ENCODE measurements around the gene WDR91. TPM values are rescaled to one million over a fixed set of nuclear protein-coding genes. Genes with fewer than 3 reads are reported as not detected.
"Not testable (repeated sequence)": the region's sequence is repeated elsewhere in the genome, so short reads cannot be mapped to it uniquely, and the experiment has no call there.

Gene WDR91
- total and polyA plus RNA-seq, 4 donors = 5.8 to 19.0 (median 9.2) TPM

GRCh38 chr7:135170998-135171481, 40.3 kb downstream of the WDR91 start:
- not testable (repeated sequence) for H3K9me3 ChIP-seq (ENCODE audit: control insufficient read depth in 4 of 4, low read length in 3 of 4); DNase-seq (ENCODE audit: low spot score); H3K36me3 ChIP-seq (ENCODE audit: control insufficient read depth in 4 of 4, insufficient read depth in 3 of 4, low read depth in 1 of 4, low read length in 3 of 4); H3K27me3 ChIP-seq (ENCODE audit: control insufficient read depth in 4 of 4, insufficient read depth in 4 of 4, low read length in 3 of 4)
- 17% methylated on average over 12 of the region's 12 CpGs for WGBS
- peak in 1 of 2 donors; percentile 17 for TF ChIP-seq RAD21 (IDR thresholded peaks at IDR 0.05)
- peak overlapping the region in 2 of 3 donors; percentile 37 to 87 for H3K4me3 ChIP-seq (ENCODE audit: low read depth in 1 of 3, low read length in 3 of 3)
- peaks cover 2 to 38% (median 23%) of the 10 kb centered on the region in 4 donors for H3K4me1 ChIP-seq (ENCODE audit: control insufficient read depth in 4 of 4, insufficient read depth in 4 of 4, low read length in 3 of 4)
- peak overlapping the region; percentile 94 to 99 for H3K27ac ChIP-seq (ENCODE audit: low read depth in 1 of 2, low read length in 2 of 2)
- peak overlapping the region; percentile 83 for H3K9ac ChIP-seq (ENCODE audit: low read depth in 1 of 2, low read length in 2 of 2)

GRCh38 chr7:135170274-135170997, 40.9 kb downstream of the WDR91 start, which contains the start of gene CYREN:
TSS of gene CYREN (minus strand) at chr7:135170707. CDS start at chr7:135168922, 1,785 bp downstream.
- Histone ChIP-seq H3K4me1 (ENCODE audit: control insufficient read depth in 4 of 4, insufficient read depth in 4 of 4, low read length in 3 of 4) (peaks cover 2 to 43% (median 23%) of the 10 kb centered on the region in 4 donors), H3K9me3 (ENCODE audit: control insufficient read depth in 4 of 4, low read length in 3 of 4) (no peaks in the 10 kb centered on the region), H3K36me3 (ENCODE audit: control insufficient read depth in 4 of 4, insufficient read depth in 3 of 4, low read depth in 1 of 4, low read length in 3 of 4) (peaks cover 0 to 11% (median 7%) of the 10 kb centered on the region in 4 donors), H3K4me3 (ENCODE audit: low read depth in 1 of 3, low read length in 3 of 3) (peak within 1 kb of the TSS; percentile 69 to 87 (median 81)), H3K9ac (ENCODE audit: low read depth in 1 of 2, low read length in 2 of 2) (peak within 1 kb of the TSS; percentile 83 to 92), H3K27ac (ENCODE audit: low read depth in 1 of 2, low read length in 2 of 2) (peak within 1 kb of the TSS; percentile 94 to 99), H3K27me3 (ENCODE audit: control insufficient read depth in 4 of 4, insufficient read depth in 4 of 4, low read length in 3 of 4) (no peaks in the 10 kb centered on the region)
- TF ChIP-seq TAF1 (conservative IDR thresholded peaks at IDR 0.05) = peak; percentile 59
- TF ChIP-seq CTCF (IDR thresholded peaks at IDR 0.05; ENCODE audit: low read depth, low read length, missing input control) = peak; percentile 54
- peak; percentile 83 for TF ChIP-seq SP1 (IDR thresholded peaks at IDR 0.05)
- TF ChIP-seq ZBTB33 (IDR thresholded peaks at IDR 0.05) = no peak
- TF ChIP-seq RXRA (IDR thresholded peaks at IDR 0.05) = peak; percentile 13 to 51
- peak; percentile 65 to 79 for TF ChIP-seq EGR1 (IDR thresholded peaks at IDR 0.05; ENCODE audit: low read depth in 2 of 2)
- no peak for TF ChIP-seq HNF4G (IDR thresholded peaks at IDR 0.05)
- TF ChIP-seq YY1 (IDR thresholded peaks at IDR 0.05) = peak; percentile 75
- peak; percentile 38 for TF ChIP-seq REST (IDR thresholded peaks at IDR 0.05)
- no peak for TF ChIP-seq FOXA1 (IDR thresholded peaks at IDR 0.05)
- peak; percentile 9 for TF ChIP-seq MAX (IDR thresholded peaks at IDR 0.05)
- no peak for TF ChIP-seq ATF3 (IDR thresholded peaks at IDR 0.05)
- TF ChIP-seq FOXA2 (IDR thresholded peaks at IDR 0.05) = no peak
- peak; percentile 88 to 93 for TF ChIP-seq GABPA (IDR thresholded peaks at IDR 0.05 in 1 of 2, conservative IDR thresholded peaks at IDR 0.05 in 1 of 2)
- TF ChIP-seq NR2F2 (IDR thresholded peaks at IDR 0.05) = peak; percentile 66
- TF ChIP-seq RAD21 (IDR thresholded peaks at IDR 0.05) = peak; percentile 77 to 83
- peak; percentile 44 to 48 for TF ChIP-seq HNF4A (conservative IDR thresholded peaks at IDR 0.05)
- TF ChIP-seq JUND (IDR thresholded peaks at IDR 0.05) = no peak
- DNase-seq (ENCODE audit: low spot score) = peak; percentile 92
- under 1% methylated on average over 77 of the region's 77 CpGs for WGBS

Data from liver (tissue), 9 donors.